ENCODE results near the gene HDAC8.

DNA sequence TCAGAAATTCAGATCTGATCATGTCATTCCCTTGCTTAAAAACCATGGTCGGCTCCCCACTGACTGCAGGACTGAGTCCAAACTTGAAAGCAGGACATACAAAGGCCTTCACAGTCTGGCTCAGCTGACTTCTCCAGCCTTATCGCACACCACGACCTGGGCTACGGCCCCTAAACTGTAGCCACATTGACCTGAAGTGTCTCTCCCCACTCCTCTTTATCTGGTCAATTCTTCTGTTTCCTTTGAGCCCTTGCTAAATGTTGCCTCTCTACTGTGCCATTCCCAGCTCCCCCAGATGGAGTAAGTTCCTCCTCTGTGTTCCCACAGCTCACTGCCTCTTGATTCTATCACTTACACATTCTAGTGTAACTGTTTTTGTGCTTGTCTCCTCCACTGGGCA is 206.5 kb downstream of the HDAC8 start:
- TF ChIP-seq EZH2phosphoT487 (IDR thresholded peaks at IDR 0.05; ENCODE audit: borderline replicate concordance, low read depth, low read length) = no peak
- TF ChIP-seq, protein P1, sequence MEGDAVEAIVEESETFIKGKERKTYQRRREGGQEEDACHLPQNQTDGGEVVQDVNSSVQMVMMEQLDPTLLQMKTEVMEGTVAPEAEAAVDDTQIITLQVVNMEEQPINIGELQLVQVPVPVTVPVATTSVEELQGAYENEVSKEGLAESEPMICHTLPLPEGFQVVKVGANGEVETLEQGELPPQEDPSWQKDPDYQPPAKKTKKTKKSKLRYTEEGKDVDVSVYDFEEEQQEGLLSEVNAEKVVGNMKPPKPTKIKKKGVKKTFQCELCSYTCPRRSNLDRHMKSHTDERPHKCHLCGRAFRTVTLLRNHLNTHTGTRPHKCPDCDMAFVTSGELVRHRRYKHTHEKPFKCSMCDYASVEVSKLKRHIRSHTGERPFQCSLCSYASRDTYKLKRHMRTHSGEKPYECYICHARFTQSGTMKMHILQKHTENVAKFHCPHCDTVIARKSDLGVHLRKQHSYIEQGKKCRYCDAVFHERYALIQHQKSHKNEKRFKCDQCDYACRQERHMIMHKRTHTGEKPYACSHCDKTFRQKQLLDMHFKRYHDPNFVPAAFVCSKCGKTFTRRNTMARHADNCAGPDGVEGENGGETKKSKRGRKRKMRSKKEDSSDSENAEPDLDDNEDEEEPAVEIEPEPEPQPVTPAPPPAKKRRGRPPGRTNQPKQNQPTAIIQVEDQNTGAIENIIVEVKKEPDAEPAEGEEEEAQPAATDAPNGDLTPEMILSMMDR (conservative IDR thresholded peaks at IDR 0.05; ENCODE audit: low read length) = no peak

Data from OCI-LY7 (cell line).